ENCODE measurements around the gene SEMA3E.
A peak's percentile ranks its signal among the peaks of the same experiment; 100 is the strongest.
"Not testable (repeated sequence)": the region's sequence is repeated elsewhere in the genome, so short reads cannot be mapped to it uniquely, and the experiment has no call there.

The SEMA3E gene

DNA sequence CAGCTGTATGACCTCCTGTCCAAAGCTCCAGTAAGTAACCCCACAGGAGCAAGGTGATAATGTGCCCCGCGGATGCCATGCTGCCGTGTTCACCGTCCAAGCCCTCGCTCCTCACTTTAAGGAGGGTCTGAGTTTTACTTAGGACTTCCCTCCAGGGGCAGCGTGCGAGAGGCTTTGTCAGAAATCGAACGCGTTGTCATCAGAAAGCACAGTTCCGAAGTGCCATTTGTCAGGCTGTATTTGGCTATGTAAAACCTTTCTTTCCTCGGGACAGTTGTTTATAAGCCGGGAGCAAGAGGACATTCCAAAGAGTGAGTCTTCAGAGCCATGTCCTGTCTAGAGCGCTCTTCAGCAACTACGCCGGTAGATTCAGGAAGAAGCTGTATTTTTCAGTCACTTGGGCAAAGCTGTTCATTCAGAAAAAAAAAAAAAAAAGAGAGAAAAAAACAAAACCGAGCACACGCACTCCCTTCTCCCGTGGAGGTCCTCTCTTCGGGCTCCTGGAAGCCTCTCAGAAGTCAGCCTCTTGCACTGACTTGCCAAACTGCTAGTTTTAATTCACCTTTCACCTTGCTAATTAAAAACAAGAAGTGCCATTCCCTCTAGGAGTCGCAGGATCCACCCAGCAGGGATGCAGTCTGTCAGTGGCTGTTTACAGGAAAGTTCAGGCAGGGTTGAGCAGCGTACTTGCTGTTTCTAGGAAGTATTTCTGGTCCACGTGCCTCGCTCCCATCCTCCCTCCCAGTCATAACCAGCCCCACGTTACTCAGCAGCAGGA is at the start of gene SEMA3E:
SEMA3E (minus strand) TSS at position 676 of the 778 bp plus-strand sequence.
- no peak for DNase-seq

DNA sequence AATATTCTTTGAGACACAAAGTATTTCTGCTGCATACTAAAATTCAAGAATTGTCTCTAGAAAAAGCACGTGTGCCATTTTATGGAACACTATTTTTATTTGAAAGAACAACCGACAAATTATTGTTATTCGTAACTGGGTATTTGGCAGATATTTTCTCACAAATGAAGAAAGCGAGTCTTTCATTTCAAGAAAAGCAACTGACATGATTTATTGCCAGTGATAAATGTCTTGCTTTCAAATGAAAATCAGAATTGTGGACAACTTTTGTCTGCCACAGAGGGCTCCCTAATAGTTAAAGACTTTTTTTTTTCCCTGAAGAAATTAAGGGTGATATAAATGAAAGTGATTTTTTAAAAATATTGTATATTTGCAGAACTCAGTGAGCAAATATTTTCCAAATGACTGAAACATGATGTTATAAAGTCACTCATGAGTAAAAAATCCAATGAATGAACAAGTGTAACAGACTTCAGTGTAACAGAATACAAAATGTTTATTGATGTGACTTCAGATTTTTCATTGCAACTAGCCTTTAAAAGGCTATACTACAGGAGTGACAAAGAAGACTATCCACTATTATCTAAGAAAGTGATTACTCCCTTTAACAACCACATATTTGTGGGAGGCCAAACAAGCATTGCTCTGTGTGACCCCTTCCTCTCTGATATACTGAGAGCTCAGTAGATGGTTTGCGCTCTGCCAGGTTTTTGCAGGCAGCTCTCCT is 49.0 kb upstream of the SEMA3E start:
- DNase-seq, result no peak

DNA sequence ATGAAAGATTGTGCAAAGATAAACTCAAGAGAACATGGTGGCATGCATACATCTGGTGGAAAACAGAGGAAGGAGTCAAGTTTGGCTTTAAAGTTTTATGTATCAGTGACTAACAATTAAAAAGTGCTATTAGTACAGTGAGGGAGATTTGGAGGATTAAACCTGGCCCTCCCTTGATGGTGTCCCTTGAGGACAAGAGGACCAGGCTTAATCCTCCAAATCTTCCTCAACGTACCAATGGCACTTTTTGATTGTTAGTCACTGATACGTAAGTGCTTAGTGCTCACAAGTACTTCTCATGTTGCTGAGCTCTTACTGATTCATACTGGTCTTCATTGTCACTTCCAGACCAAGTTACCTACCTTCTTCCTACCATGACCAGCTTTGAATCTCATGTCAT is 47.2 kb upstream of the SEMA3E start:
- no peak for DNase-seq

DNA sequence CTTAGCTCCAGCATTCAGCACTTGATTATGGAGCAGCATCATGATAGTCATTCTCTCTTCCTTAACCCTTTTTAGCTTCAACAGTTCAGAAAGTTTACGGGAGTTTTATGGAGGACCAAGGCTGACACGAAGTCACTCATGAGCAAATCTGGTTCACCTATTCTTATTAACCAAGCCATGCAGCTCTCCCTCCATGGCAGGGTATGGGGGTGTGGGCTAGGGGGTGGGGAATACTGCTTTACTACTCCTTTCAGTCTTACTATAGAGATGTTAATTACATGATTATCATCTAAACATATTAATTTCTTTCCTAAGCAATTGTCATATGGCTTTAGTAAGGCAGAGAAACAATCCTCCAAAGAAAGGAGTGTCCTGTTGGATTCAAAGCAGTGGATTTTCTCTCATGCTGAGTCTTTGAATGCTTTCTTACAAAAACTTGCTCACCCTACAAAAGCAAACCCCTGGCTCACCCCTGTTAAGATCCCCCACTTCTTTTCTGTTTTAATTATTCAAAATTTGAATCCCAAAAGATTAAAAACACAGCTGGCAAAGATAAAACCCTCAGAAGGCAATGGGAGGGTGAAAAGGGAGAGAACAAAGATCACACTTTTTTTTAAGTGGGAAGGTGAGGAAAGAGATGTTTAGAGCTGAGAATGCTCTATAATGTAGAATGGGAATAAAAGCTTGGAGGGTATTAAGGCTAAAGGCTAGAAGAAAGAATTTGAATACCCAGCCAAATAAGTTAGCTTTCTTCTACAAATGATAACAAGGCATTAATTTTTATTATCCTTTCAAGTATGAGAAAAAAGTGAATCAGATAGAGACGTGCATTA is 46.4 kb upstream of the SEMA3E start:
- DNase-seq, result no peak

DNA sequence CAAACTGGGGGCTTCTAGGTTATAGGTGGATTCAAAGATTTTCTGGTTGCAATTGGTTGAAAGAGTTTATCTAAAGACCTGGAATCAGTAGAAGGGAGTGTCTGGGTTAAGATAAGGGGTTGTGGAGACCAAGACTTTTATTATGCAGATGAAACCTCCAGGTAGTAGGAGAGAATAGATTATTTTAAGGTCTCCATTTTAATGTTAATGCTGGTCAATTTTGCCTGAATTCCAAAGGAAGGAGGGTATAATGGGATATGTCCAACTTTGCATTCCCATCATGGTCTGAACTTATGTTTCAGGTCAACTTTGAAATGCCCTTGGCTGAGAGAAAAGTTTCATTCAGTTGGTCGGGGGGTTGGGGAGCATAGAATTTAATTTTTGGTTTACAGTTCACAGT is 44.3 kb upstream of the SEMA3E start:
- DNase-seq, result no peak

DNA sequence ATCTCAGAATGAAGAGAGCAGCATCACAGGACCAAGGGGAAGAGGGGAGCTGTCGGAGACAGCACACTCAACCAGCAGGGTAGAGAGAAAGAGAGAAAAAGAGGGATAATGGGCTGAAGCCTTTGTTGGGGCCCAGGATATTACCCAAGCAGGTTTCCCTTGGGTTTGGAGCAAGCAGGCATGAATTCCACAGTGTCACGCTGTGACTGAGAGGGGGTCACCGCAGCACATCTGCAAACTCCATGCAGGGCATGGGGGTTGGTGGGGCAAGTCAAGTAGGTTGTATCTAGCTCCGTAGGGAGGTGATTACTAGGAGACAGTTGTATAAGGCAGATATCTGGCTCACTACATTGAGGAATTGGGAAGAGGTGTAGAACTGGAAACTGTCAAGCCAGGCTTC is 42.2 kb upstream of the SEMA3E start:
- no peak for DNase-seq

DNA sequence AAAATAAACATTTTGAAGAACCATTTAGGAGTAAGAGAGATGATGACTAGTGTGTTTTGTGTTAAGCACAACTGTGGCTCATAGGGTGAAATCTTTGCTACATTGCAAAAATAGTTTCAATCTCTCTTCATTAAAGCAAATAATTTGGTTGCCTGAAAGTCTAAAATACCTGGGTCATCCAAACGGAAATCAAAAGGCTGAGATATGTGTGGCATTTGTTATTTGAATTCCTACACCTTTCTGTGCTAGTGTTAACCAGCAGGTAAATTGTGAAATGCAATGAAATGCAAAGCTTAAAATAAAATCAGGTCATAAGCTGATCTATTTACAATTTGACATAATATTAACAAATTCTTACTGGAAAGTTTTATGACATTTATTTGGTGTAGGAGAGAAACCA is 40.9 kb upstream of the SEMA3E start:
- DNase-seq, result no peak

DNA sequence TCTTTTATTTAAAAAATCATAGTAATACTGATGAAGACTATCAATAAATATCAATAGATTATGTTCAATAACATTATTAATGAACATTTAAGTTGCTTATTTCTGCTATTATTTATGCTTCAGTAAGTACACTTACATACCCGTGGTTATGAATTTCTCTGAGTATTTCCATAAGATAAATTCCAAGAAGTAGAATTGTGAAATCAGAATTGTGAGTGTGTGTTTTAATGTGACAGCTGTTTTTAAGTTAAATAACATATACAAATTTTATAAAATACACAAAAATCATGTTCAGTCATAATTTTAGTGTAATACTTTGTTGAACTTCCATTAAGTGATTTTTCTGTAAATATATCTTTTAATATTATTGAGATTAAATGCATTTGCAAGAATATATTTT is 37.5 kb upstream of the SEMA3E start:
- DNase-seq, result no peak

DNA sequence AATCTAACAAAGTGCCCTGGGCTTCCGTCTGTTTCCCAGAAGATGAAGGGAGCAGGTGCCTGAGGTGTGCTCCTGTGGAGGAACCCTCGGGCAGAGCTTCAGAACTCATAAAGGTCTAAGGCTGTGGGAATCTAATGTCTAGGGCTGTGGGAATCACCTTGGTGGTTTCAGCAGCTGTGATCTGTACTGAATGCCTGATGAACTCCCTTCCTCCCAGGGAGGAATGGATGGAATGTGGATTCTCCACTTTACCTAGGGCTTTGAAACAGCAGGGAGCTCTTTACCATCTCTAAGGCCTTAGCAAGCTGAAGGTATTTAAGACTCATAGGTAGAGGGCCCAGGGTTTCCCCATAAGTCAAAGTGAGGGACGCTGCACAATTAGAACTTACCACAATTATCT is 36.0 kb upstream of the SEMA3E start:
- DNase-seq, result no peak

DNA sequence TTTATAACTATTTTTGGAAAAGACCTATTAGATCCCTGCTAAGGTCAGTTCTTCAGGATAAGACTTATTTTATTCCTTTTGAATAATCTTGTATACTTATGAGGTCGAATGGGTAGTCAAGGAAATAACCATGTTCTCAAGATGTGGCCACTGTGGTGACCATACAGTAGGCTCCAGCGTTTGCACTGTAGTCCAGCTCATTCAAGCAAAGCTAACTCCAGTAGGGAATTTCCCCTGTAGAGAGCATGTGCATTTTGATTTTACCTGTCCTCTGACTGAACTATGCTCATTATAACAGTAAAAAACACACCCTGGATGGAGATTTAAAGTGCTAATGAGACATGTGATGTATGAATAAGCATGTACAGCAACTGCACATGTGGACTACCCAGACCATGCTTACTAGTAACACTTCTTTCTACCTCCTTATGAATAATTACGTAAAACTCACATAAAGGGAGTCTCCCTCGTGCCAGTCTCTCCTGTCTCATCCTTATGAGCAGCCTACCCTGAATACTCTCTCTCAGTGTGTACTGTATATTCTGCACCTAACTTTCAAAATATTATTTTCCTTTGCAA is 32.4 kb upstream of the SEMA3E start:
- DNase-seq, result no peak

DNA sequence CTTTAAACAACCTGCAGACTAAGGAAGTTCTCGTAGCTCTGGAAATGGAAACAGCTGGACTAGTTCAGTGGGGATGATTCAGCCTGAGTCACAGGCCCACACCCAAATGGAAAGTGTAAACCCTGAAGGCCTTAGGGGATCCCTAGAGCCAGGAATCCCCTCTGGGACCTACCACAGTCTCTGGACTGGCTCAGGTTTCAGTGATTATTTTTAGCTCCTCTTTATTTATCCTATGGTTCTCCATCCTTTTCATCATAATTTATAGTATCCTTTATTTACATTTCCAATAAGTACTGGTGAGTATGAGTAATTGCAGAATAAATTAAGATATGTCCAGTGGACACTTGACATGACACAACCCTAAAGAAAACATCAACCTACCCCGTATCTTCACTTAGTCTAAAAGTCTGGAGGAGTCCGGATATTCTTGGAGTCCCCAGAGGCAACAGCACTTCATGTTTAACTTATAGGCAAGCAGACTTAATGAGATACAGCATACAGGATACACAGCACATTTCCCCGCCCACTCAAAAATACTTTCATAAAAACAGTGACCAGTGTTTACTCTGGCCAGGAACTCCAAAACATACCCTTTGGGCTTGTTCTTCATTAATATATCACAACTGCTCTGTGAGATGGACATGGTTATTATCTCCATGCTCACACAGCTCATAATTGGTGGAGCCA is 28.4 kb upstream of the SEMA3E start:
- DNase-seq, result peak; percentile 26

DNA sequence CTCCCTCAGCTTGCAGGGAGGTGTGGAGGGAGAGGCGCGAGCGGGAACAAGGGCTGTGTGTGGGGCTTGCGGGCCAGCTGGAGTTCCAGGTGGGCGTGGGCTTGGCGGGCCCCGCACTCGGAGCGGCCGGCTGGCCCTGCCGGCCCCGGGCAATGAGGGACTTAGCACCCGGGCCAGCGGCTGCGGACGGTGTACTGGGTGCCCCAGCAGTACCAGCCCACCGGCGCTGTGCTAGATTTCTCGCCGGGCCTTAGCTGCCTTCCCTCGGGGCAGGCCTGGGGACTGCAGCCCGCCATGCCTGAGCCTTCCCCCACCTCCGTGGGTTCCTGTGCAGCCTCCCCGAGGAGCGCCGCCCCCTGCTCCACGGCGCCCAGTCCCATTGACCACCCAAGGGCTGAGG is 24.4 kb upstream of the SEMA3E start:
- DNase-seq, result not testable (repeated sequence)

DNA sequence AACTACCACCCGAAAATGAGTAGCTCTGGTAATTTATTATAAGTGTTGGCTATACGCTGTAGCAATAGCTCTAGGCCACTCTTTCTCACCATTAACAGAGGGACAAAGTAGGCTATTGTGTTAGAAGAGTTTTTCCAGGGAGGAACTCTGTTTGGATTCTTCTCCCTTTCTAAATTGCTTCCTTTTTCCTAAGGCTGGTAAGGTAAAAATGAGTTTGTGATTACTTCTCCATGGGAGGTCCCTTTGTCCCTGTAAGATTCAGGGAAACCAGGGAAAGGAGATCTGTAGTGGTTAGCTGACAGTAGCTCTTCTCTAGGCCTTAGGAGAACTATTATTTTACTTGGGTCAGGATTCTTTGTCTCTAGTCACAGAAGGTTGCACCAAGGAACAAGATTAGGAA is 23.2 kb upstream of the SEMA3E start:
- no peak for DNase-seq

DNA sequence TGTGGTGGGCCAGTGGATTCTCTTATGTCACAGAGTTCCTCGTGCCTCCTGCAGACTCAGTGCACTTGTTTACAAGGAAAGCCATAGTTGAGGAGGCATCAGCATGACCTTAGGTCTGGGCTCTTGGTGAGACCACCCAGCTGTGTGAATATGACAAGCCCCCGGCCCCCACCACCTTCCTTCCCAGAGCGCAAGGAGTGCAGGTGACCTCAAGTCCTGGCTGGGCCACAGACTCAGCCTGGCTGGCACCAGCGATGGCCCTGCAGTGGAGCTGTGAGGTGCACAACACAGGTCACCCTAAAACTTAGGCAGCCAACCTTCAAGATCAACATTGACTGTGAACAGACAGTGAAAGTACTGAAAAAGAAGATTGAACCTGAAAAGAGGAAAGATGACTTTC is 14.2 kb upstream of the SEMA3E start:
- no peak for DNase-seq

DNA sequence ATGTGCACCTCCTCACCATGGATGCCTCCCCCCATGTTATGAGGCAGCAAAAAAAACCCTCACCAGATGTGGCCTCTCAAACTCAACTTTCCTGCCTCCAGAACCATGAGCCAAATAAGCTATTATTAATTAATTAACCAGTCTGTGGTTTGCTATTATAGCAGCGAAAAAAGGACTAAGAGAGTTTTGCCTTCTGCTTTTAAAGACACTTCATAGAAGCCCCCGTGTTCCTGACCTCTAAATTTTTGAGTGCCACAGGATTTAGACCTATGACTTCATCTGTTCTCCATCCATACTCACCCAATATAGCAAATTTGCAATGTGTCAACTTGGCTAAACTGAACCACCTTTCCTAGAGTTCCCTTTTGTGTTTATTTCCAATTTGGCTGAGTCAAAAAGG is 9.2 kb upstream of the SEMA3E start:
- no peak for DNase-seq

DNA sequence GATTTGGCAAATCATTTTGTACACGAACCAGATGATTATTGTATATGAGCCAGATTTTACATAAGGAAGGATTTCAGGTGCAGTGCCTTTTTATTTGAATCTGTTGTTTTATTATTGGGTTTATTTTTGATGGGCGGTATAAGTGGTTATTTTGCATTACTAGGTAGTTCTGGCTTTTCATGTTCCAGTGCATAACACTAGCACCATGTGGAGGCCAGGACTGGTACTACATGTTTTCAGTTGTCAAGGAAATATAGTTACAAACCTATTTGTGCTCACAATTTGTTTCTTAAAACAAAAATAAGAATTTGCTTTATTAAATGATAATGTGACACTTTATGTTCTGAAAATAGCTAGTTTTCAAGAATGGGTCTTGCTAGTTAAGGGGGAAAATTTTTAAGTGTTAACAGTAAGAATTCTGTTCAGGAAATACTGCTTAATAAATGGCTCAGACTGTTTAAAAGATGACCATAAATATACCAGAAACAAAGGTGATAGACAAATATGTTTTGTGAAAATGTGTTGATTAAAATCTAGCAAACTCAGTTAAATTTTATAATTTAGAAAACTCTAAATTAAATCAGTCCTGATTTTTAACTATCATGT is 7.1 kb upstream of the SEMA3E start:
- no peak for DNase-seq

DNA sequence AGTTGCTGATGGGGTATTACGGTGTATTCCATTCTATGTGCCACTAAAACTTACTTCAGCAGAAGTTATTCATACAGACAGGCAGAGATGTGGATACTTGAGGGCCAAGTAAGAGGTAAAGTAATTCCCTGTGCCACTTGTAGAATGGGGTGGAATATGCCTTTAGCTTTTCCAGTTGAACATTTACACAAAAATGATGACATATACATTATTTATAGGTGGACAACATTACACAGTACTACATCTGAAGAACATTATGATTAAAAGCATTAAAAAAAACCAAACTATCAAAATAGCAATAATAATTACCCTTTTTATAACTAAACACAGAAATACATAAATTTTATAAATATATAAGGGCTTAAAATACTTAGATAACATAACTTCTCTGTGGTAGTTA is 3.5 kb upstream of the SEMA3E start:
- DNase-seq, result no peak

DNA sequence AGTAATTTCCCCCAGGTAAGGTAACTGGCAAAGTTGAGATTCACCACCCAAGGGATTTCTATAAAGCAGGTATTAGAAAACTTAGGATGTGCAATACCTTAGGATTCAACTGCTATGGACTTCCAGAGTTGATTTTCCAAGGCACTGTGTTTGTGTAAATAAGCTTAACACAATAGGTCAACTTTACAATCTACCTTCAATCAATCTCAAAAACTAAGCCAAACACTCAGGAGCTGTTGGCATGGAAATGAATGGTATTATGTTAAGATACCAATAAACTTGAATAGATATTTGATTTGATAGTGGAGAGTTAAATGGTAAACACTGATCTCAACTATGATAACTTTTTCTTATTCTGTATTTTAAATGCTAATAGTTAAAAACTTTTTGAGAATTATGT is 762 bp upstream of the SEMA3E start:
- DNase-seq, result no peak

DNA sequence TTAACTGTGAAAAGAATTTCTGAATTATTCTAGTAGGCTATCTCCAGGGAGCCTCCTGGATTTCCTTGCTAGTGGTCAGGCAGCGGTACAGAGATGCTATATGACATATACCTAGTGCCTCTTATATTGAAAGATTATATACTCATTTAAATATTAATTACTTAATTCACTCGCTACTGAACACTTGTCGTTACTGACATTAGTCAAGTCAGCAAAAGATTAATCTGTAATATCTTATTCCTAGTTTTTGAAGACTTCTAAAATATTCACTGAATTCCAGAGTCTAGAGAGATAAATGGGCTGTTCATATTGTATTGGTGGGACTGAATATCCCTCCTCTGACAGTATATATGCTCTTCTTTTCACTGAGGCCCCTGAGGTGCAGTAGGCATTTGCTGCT is 2.9 kb downstream of the SEMA3E start:
- no peak for DNase-seq

DNA sequence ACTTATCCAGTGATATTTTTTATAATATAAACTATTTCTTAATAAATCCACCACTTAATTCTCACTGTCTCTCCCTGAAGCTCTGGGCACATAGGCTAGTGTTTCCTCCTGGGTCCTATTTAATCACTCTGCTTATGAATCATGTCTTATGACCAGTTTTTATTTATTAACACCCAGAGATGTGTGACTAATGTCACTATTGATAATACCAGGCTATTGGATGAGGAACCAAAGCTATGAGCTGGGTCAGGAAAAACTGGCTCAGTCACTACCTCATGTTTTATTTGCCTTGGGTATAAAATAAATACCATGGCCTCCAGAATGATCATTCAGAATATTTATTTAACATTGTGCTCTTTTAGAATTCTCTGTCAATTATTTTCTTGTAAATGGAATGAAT is 5.2 kb downstream of the SEMA3E start:
- no peak for DNase-seq

DNA sequence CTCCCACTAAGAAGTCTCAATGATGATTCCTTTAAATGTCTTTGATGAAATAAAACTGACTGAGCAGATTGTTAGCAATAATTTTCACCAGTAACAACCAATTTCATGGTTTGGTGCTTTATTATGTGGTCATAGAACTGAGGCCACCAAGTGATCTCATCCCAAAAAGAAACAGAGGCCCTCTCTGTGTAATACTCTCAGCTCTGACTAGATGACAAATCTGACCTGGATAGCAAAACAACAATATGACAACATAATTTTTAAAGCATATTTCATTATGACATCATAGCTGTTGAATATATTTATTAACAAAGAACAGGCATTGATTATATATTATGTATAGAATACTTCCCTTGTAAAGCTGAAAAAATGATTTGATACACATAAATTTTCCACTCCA is 5.9 kb downstream of the SEMA3E start:
- no peak for DNase-seq

All from NCI-H1436 treated with DMSO at 0.1 percent for 48 hours (cell line).